ENCODE results near the gene HOMER3.
"Not testable (repeated sequence)": the region's sequence is repeated elsewhere in the genome, so short reads cannot be mapped to it uniquely, and the experiment has no call there.

HOMER3 gene

DNA sequence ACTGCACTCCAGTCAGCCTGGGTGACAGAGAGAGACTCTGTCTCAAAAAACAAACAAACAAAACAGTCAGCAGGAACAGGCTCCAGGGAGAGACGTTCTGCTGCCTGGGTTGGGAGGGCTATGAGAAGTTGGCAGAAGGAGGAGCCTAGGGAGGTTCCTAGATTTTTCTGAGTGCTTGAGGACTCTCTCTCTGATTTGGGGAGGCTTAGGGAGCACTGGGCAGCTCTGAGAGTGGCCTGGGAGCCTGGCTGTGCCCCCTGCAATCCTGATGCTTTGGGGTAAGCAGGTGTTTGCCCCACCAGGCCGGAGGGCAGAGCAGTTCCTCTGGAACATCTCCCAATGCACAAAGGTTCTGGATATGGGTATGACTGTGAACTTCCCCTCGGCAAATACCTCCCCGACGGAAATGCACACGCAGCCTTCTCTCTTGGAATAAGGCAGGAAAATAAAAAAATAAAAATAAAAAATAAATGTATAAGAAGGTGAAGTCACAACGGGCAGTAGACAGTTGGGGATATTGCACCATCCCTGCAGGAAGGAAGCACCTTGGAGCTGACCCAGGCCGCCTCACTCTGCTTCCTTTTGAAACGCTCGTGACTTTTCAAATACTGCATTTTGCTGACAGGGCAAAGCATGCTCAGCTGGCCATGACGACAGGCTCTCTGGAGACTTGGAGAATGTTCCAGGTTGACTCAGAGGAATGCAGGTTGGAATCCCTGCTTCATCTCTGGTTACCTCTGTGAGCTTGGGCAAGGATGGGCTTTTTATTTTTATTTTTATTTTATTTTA is 26.5 kb upstream of the HOMER3 start:
- Mint-ChIP-seq H3K27ac (no peak overlapping the region), H3K4me3 (no peak overlapping the region), H3K36me3 (ENCODE audit: low read depth) (no peaks in the 10 kb centered on the region), H3K27me3 (peaks cover 18% of the 10 kb centered on the region), H3K9me3 (no peaks in the 10 kb centered on the region), H3K4me1 (ENCODE audit: low read depth) (peaks cover 4% of the 10 kb centered on the region)
- DNase-seq = no peak

DNA sequence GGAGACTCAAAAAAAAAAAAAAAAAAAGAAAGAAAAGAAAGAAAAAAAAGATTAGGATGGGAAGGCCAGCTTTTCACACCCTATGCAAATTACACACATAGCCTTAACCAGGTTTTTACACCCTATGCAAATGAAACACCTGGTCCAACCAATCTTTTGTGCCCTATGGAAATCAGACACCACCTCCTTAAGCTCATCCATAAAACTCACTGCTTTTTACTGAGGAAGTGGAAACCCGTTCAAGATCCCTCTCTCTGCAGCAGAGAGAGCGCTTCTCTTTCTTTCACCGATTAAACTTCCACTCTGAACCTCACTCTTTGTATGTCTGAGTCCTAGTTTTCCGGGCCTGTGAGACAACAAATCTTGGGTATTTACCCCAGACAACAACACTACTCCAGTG is 25.3 kb upstream of the HOMER3 start:
- Mint-ChIP-seq H3K27ac (no peak overlapping the region), H3K36me3 (ENCODE audit: low read depth) (no peaks in the 10 kb centered on the region), H3K9me3 (no peaks in the 10 kb centered on the region), H3K4me1 (ENCODE audit: low read depth) (peaks cover 13% of the 10 kb centered on the region), H3K27me3 (peaks cover 24% of the 10 kb centered on the region), H3K4me3 (no peak overlapping the region)
- DNase-seq = no peak

- Mint-ChIP-seq H3K4me1 (ENCODE audit: low read depth) (peaks cover 9% of the 10 kb centered on the region), H3K4me3 (no peak overlapping the region), H3K36me3 (ENCODE audit: low read depth) (no peaks in the 10 kb centered on the region), H3K9me3 (no peaks in the 10 kb centered on the region), H3K27me3 (peaks cover 24% of the 10 kb centered on the region), H3K27ac (no peak overlapping the region)
- no peak for DNase-seq
Observed at GRCh38 chr19:18964121-18964520, 23.1 kb upstream of the HOMER3 start.

- Mint-ChIP-seq H3K27me3 (peaks cover 17% of the 10 kb centered on the region), H3K27ac (no peak overlapping the region), H3K9me3 (no peaks in the 10 kb centered on the region), H3K36me3 (ENCODE audit: low read depth) (no peaks in the 10 kb centered on the region), H3K4me1 (ENCODE audit: low read depth) (peaks cover 8% of the 10 kb centered on the region), H3K4me3 (no peak overlapping the region)
- DNase-seq = no peak
Observed at GRCh38 chr19:18961767-18962620, 21.0 kb upstream of the HOMER3 start.

DNA sequence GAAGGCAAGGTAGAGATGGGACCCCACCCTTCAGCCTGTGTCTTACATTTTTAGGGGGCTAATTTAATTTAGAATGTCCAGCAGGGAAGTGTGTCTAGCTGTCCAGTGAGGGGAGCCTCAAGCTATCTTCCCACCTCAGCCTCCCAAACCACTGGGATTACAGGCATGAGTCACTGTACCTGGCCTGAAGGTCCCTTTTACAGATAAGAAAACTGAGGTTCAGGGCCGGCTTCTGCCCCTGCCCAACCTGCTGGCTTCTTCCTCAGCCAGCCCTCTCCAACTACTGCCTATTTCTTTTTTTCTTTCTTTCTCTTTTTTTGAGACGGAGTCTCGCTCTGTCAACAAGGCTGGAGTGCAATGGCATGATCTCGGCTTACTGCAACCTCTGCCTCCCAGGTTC is 19.4 kb upstream of the HOMER3 start:
- no peaks in the 10 kb centered on the region for H3K36me3 Mint-ChIP-seq (ENCODE audit: low read depth)
- H3K27me3 Mint-ChIP-seq = peaks cover 17% of the 10 kb centered on the region
- H3K27ac Mint-ChIP-seq = no peak overlapping the region
- H3K4me3 Mint-ChIP-seq = no peak overlapping the region
- no peak for DNase-seq
- peaks cover 8% of the 10 kb centered on the region for H3K4me1 Mint-ChIP-seq (ENCODE audit: low read depth)
- H3K9me3 Mint-ChIP-seq = no peaks in the 10 kb centered on the region

GRCh38 chr19:18955042-18955441 is 14.0 kb upstream of the HOMER3 start:
- no peak overlapping the region for H3K4me3 Mint-ChIP-seq
- no peaks in the 10 kb centered on the region for H3K4me1 Mint-ChIP-seq (ENCODE audit: low read depth)
- peaks cover 4% of the 10 kb centered on the region for H3K27me3 Mint-ChIP-seq
- H3K27ac Mint-ChIP-seq = no peak overlapping the region
- no peak for DNase-seq
- no peaks in the 10 kb centered on the region for H3K36me3 Mint-ChIP-seq (ENCODE audit: low read depth)
- H3K9me3 Mint-ChIP-seq = no peaks in the 10 kb centered on the region

- no peak for DNase-seq
- no peaks in the 10 kb centered on the region for H3K4me1 Mint-ChIP-seq (ENCODE audit: low read depth)
- no peaks in the 10 kb centered on the region for H3K36me3 Mint-ChIP-seq (ENCODE audit: low read depth)
- no peaks in the 10 kb centered on the region for H3K9me3 Mint-ChIP-seq
- no peak overlapping the region for H3K4me3 Mint-ChIP-seq
- no peak overlapping the region for H3K27ac Mint-ChIP-seq
- peaks cover 4% of the 10 kb centered on the region for H3K27me3 Mint-ChIP-seq
Observed at GRCh38 chr19:18954094-18954493, 13.1 kb upstream of the HOMER3 start.

DNA sequence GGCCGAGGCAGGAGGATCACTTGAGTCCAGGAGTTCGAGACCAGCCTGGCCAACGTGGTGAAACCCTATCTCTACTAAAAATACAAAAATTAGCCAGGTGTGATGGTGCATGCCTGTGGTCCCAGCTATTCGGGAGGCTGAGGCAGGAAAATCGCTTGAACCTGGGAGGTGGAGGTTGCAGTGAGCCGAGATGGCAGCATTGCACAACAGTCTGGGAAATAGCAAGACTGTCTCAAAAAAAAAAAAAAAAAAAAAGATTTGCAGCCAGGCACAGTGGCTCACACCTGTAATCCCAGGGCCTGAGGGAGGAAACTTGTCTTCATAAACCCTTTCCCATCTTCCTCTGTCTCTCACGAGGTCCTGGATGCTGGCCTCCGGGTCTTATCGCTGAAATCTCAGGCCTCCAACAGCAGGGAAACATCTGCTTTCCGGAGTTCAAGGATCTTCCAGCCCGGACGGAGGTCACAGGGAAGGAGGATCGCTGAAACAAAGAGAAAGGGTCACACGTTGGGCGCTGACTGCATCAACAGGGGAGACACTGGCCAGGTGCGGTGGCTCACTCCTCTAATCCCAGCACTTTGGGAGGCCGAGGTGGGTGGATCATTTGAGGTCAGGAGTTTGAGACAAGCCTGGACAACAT is 11.5 kb upstream of the HOMER3 start:
- not testable (repeated sequence) for H3K27ac Mint-ChIP-seq; H3K4me3 Mint-ChIP-seq; H3K9me3 Mint-ChIP-seq; H3K36me3 Mint-ChIP-seq (ENCODE audit: low read depth); H3K4me1 Mint-ChIP-seq (ENCODE audit: low read depth); DNase-seq; H3K27me3 Mint-ChIP-seq

GRCh38 chr19:18951721-18952281 is 10.8 kb upstream of the HOMER3 start:
- H3K4me3 Mint-ChIP-seq = no peak overlapping the region
- no peak for DNase-seq
- H3K9me3 Mint-ChIP-seq = no peaks in the 10 kb centered on the region
- no peak overlapping the region for H3K27ac Mint-ChIP-seq
- H3K27me3 Mint-ChIP-seq = peaks cover 4% of the 10 kb centered on the region
- no peaks in the 10 kb centered on the region for H3K4me1 Mint-ChIP-seq (ENCODE audit: low read depth)
- H3K36me3 Mint-ChIP-seq (ENCODE audit: low read depth) = no peaks in the 10 kb centered on the region

GRCh38 chr19:18949858-18950257 is 8.8 kb upstream of the HOMER3 start:
- Mint-ChIP-seq H3K27me3 (peaks cover 4% of the 10 kb centered on the region), H3K9me3 (no peaks in the 10 kb centered on the region), H3K27ac (no peak overlapping the region), H3K4me1 (ENCODE audit: low read depth) (no peaks in the 10 kb centered on the region), H3K36me3 (ENCODE audit: low read depth) (no peaks in the 10 kb centered on the region), H3K4me3 (no peak overlapping the region)
- DNase-seq = no peak

- no peak for DNase-seq
- Mint-ChIP-seq H3K4me1 (ENCODE audit: low read depth) (no peaks in the 10 kb centered on the region), H3K9me3 (no peaks in the 10 kb centered on the region), H3K27me3 (peaks cover 4% of the 10 kb centered on the region), H3K4me3 (no peak overlapping the region), H3K36me3 (ENCODE audit: low read depth) (no peaks in the 10 kb centered on the region), H3K27ac (no peak overlapping the region)
Observed at GRCh38 chr19:18948976-18949356, 7.9 kb upstream of the HOMER3 start.

DNA sequence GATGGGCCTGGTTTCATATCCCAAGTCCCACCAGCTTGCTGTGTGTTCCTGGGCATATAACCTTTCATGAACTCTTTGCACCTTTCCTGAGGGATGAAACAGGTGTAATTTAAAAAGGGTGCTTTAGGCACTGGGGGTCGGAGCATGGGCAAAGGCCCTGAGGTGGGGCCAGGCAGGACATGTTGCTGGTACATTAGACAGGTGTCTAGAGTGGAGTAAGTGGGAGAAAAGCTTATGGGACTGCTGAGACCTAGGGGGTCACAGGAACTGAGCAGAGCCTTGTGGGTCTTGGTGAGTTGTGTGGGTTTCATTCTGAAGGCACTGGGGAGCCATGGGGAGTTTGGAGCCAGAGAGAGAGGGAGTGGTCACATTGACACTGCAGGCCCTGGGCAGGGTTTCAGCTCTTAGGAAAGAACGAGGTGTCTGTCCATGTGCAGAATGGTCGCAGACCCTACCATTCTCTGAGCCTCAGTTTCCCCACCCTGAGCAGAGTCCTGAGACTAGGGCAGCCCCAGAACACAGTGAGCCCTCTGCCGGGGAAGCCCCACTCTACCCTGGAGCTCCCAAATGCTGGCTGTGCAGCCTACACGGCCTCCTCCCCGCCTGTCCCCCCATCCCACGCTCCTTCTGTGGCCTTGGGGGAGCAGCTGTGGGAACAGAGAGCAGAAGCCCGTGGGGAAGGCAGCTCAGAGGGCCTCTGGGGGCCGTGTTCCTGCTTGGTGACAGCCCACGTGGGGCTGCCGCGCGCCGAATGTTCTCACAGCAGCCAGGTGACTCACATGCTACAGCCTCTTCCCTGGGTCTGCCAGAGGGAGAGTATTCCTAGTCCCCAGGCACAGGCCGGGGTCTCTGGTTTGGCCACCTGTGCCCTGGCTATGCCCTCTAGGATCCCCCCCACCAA is 7.3 kb upstream of the HOMER3 start:
- Mint-ChIP-seq H3K9me3 (no peaks in the 10 kb centered on the region), H3K27me3 (peaks cover 4% of the 10 kb centered on the region), H3K27ac (no peak overlapping the region), H3K4me1 (ENCODE audit: low read depth) (no peaks in the 10 kb centered on the region), H3K36me3 (ENCODE audit: low read depth) (no peaks in the 10 kb centered on the region), H3K4me3 (no peak overlapping the region)
- DNase-seq = no peak

- Mint-ChIP-seq H3K9me3 (no peaks in the 10 kb centered on the region), H3K36me3 (ENCODE audit: low read depth) (no peaks in the 10 kb centered on the region), H3K4me1 (ENCODE audit: low read depth) (no peaks in the 10 kb centered on the region), H3K4me3 (no peak overlapping the region), H3K27me3 (peaks cover 13% of the 10 kb centered on the region), H3K27ac (no peak overlapping the region)
- no peak for DNase-seq
Observed at GRCh38 chr19:18946918-18947317, 5.9 kb upstream of the HOMER3 start.

- Mint-ChIP-seq H3K36me3 (ENCODE audit: low read depth) (no peaks in the 10 kb centered on the region), H3K4me3 (no peak overlapping the region), H3K9me3 (no peaks in the 10 kb centered on the region), H3K27me3 (peaks cover 15% of the 10 kb centered on the region), H3K4me1 (ENCODE audit: low read depth) (no peaks in the 10 kb centered on the region), H3K27ac (no peak overlapping the region)
- no peak for DNase-seq
Observed at GRCh38 chr19:18946335-18946734, 5.3 kb upstream of the HOMER3 start.
